Measurements from ENCODE around the gene CENPE.

- TF ChIP-seq POLR2AphosphoS5 (IDR thresholded peaks at IDR 0.05; ENCODE audit: low read depth, low read length) (no peak), CTCF (IDR thresholded peaks at IDR 0.05; ENCODE audit: control extremely low read depth in 1 of 3, insufficient read depth in 1 of 3, low read depth in 1 of 3, low read length in 3 of 3) (no peak)
These were observed 108.7 kb downstream of the CENPE start for GRCh38 chr4:103089481-103089880.

Measured in H1 (cell line).